Left colon (tissue), 2 donors: ENCODE data around the gene FBXO42. TPM values are rescaled to one million over a fixed set of nuclear protein-coding genes. Genes with fewer than 3 reads are reported as not detected.

Experiments
- ATAC-seq: fragments of 200-7000 bp; cut with Tn5 transposase; one replicate; pipeline ENCODE4 v1.9.1; 2020; ENCODE audit warnings: mild to moderate bottlenecking, moderate library complexity
- DNase-seq, 2 donors: peaks; one replicate each; pipeline ENCODE4 v3.0.0-alpha.2; 2020
- intact Hi-C, 2 donors: fragments of 100-400 bp; cut with DNase I in 1 of 2; cut with micrococcal nuclease in 1 of 2; formaldehyde crosslinking; loops; one replicate each; pipeline versions ENCODE4 v1.11.2 to v1.14.0; 2022; cut with DNase I, micrococcal nuclease
- total RNA-seq, 2 donors: library from RNA; stranded (reverse); fragmentation: NEBNext Ultra II Directional; extraction: Animal tissue kit (Norgen Biotek cat#: 25700); gene quantifications; one replicate each; pipeline ENCODE4 v1.2.1, GENCODE V29; 2021
- donor health status: DM: no; HTN: no; CAD: no.
- donor health status: DM: yes; HTN: yes; CAD: no.

FBXO42 gene
- total RNA-seq, 2 donors from 2014 or later, result 13.4 to 14.8 TPM

DNA sequence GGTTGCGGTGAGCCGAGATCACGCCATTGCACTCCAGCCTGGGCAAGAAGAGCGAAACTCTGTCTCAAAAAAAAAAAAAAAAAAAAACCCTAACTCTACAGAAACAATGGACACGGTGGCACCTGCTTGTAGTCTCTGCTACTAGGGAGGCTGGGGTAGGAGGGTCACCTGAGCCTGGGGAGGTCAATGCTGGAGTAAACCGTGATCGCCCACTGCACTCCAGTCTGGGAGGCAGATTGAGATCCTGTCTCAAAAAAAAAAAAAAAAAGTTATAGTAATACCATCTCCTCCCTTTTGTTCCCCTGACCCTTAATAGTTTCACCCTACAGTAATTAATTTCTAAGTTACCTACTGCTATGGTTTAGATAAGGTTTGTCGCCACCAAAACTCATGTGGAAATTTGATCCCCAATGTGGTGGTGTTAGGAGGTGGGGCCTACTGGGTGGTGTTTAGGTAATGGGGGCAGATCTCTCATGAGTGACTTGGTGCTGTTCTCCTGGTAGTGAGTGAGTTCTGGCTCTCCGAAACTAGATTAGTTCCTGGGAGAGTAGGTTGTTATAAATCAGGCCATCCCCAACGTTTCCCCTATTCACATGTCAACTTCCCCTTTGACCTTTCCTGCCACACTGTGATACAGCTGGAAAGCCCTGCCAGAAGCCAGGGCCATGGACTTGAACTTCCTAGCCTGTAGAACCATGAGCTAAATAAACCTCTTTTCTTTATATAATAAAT, 9.8 kb downstream of the FBXO42 start:
- no peak for ATAC-seq
- intact Hi-C loops, result no loop called here
- no peak for DNase-seq

DNA sequence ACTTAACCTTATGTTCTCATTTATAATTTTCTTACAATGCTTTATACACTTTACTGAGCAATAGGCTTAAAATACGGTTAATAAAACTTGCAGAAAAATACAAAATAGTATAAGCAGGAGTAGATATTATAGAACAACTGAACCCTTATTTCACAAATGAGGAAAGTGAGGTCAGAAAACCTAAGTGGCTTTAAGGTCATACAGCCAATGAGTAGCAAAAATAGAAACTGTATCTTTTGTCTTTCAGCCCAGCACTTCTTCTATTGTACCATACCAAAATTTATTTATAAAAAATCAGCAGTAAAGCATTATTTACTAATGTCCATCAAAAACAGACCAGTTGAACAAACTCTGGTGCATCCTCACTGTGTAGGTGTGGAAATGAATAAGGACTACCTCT, 11.6 kb downstream of the FBXO42 start:
- DNase-seq (no peak), ATAC-seq (no peak)
- intact Hi-C loops, result no loop called here

DNA sequence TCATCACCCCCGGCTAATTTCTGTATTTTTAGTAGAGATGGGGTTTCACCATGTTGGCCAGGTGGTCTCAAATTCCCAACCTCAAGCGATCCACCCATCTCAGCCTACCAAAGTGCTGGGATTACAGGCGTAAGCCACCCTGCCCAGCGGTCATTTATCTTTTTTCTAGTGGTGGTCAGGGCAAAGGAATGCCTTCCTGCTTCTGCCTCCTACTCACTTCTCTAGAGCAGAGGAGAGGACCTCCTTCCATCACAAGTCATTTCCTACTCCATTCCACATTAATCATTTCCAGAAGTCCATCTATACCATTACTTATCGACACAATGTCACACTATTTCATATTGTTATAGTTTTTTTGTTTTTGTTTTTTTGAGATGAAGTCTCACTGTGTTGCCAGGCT, 13.3 kb downstream of the FBXO42 start:
- intact Hi-C loops, result no loop called here
- ATAC-seq (no peak), DNase-seq (no peak)

DNA sequence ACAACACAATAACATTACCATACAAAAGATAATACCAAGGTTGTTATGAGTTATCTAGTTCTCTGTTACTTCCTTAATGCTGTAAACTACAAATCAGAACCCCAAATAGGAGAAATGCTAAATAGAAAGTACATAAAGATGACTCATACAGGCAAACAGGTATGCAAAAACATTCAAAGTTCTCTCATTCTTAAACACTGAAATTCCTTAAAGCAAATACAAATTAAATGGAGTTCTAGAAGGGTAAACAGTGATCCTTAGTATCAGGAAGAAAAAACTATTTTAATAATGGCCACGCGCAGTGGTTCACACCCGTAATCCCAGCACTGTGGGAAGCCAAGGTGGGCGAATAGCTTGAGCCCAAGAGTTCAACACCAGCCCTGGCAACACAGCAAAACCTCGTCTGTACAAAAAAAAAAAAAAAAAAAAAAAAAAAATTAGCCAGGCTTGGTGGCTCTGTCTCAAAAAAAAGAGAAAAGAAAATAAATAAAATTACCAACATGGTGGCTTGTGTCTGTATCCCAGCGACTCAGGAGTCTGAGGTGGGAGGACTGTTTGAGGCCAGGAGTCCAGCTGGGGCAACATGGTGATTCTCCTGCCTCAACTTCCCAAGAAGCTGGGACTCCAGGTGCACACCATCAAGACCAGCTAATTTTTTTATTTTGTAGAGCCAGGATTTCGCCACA, 17.5 kb downstream of the FBXO42 start:
- intact Hi-C loops, result no loop called here
- no peak for DNase-seq
- ATAC-seq, result peak; percentile 68

DNA sequence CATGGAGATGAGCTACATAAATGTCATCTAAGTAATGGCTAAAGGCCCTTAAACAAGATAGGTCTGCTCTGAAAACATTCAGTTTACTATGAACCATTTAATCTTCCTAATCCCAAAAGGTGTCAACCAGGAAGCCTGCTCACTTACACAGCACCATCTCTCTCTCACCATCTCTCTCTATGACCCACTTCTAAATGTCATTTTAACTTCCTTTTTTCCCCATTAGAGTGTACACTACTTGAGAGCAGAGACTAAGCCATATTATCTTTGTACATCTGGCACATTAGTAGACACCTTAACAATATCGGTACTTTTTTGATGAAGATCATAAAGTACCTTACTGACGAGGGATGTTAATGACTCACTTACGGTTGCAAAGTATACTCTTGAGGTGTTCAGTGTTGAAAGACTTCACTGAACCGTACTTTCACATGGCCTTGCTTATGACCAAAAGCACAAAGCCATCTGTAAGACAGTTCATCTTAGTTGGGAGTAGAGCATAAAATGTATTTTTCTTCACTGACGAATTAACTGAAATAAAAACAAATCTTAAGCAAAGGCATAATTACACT, 25.4 kb downstream of the FBXO42 start:
- intact Hi-C loops, result no loop called here
- ATAC-seq, result no peak
- DNase-seq, result no peak

DNA sequence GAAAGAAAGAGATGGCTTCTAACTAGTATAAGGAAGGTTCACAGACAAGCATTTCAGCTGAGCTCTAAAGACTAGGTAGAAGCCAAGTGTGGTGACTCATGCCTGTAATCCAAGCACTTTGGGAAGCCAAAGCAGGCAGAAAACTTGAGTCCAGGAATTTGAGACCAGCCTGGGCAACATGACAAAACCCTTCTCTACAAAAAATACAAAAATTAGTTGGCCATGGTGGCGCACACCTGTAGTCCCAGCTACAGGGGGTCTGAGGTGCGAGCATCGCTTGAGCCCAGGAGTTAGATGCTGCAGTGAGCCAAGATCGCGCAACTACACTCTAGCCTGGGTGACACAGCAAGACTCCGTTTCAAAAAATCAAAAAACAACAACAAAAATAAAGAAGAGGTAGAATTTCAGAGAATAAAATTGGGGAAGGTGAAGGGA, 27.8 kb downstream of the FBXO42 start:
- DNase-seq (no peak), ATAC-seq (no peak)
- intact Hi-C loops, result no loop called here

DNA sequence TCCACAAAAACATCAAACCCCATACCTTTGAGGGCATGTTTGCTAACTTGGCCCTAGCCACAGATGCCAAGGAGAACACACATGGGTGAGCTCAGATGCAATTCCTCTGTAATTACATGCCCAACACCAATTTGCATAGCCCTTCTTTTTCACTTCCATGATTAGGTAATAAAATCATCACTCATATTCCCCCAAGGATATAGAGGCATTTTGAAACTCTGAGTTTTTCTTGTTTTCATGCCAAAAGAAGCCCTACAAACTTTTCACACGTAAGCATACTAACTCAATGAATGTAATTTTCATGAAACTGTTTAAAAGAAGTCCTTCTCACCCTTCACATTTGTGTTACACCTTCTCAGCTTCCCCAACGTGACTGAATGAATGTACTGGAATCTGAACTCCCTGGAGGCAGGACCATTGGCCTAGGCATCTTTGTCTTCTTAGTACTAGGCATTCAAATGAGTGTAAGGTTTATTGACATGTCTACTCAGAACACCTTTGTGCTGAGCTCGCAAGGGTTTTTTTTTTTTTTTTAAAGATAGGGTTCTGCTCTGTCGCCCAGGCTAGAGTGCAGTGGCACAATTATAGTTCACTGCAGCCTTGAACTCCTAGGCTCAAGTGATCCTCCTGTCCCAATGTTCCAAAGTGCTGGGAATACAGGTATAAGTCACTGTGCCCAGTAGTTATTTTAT, 31.0 kb downstream of the FBXO42 start:
- DNase-seq (no peak), ATAC-seq (no peak)
- intact Hi-C loops, result no loop called here

DNA sequence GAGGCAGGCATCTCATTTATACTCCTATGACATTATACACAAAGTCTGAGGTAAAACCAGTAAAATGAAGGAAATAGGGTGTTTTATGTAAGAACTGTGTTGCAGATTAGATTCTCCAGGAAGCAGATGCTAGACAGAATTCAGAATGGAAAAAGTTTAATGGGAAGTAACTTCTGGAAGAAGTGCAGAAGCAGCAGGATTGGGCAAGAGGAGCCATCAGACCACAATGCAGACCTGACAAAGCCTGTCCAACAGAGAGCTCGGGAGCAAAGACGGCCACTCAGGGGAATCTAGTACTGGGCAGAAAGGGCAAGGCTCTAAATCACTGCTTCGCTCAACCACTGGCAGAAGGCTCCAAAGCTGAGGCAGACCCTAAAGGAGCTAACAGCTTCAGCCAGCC, 33.7 kb downstream of the FBXO42 start:
- ATAC-seq, result no peak
- DNase-seq, result peak in 1 of 2 donors; percentile 37
- intact Hi-C loops, result no loop called here

DNA sequence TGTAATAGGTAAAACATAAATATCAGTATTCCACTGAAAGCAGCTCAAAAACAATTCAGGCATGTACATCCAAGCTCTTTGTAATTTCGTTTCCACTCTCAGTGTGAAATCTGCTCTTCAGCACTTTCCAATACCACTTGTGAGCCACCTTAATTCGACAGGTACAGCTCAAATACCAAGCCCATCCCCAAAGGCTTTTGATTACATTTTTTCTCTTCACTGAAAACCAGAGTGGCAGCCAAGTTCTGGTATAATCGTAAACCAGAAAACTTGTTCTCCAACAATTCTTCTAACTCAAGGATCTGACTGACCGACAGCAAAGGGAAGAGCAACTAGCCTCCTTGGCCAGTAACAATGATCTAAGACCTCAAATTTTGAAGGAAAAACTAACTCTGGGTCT, 36.8 kb downstream of the FBXO42 start:
- no peak for DNase-seq
- intact Hi-C loops, result no loop called here
- no peak for ATAC-seq

DNA sequence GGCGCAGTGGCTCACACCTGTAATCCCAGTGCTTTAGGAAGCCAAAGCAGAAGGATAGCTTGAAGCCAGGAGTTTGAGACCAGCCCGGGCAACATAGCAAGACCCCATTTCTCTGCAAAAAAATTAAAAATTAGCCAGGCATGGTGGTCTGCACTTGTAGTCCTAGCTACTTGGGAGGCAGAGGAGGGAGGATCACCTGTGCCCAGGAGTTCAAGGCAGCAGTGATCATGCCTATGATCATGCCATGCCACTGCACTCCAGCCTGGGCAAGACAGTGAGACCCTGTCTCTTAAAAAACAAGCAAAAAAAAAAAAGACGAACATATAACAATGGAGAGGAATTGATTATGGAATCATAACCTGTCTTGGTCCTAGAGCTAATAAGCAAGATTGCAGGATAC, 45.1 kb downstream of the FBXO42 start:
- intact Hi-C loops, result no loop called here
- DNase-seq, result no peak
- no peak for ATAC-seq

DNA sequence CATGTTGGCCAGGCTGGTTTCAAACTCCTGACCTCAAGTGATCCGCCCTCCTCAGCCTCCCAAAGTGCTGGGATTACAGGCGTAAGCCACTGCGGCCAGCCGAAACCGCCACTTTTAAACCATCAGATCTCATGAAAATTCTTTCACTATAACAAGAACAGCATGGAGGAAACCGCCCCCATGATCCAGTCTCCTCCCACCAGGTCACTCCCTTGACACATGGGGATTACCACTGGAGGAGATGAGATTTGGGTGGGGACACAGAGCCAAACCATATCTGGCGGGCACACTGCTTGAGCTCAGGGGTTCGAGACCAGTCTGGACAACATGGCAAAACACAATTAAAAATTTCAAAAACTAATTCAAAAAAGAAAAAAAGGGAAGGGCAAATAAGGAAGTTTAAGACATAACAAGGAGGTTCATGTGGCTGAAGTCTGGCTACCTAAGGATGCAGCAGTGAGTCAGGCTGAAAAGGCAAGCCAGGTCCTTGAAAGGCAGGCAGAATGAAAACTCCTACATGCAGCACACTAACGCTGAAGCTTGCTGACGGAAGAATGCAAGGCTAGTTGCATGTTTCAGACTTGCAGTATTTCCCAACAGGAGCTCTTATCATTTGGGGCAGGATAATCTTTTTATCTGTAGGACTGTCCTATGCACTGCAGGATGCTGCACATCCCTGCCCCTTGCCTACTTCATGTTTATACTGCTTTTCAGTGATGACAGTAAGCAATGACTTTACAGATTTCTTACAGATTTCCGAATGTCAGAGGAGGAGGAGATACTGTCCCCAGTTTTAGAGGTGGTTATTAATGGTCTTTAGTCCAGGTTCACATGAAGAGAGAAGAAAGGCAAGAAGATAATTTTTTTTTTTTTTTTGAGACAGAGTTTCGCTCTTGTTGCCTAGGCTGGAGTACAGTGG, 49.3 kb downstream of the FBXO42 start:
- DNase-seq (no peak), ATAC-seq (no peak)
- intact Hi-C loops, result no loop called here

DNA sequence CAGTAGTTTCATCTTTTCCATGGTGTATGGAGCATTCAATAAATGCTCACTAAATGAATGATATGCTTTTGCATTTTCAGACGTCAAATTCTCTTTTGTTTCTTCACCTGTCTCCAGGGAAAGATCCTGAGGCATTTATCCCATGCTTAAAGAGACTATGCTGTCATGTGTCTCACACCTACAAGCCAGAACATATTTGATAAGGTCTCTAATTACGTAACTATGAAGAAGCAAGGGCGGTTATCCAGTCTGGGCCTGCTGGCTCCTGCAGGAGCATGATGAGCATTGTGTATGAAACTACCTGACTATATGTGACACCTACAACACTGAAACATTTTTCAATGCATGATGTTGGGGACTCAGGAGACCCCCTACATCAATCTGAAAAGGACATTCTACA, 51.8 kb downstream of the FBXO42 start:
- no peak for DNase-seq
- intact Hi-C loops, result no loop called here
- ATAC-seq, result no peak

DNA sequence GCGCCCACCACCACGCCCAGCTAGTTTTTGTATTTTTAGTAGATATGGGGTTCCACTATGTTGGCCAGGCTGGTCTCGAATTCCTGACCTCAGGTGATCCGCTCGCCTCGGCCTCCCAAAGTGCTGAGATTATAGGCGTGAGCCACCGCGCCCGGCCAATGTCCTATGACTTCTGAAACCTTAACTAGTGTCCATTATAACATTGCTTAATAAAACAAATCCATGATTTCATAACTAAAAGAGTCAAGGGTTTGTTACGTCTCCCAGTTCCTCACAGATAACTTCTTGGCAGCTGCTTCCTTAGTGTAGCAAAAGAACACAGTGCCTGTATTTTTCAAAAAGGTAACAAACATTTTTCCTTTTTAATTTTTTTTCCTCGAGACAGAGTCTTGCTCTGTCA, 53.6 kb downstream of the FBXO42 start:
- intact Hi-C loops, result no loop called here
- DNase-seq, result no peak
- no peak for ATAC-seq

DNA sequence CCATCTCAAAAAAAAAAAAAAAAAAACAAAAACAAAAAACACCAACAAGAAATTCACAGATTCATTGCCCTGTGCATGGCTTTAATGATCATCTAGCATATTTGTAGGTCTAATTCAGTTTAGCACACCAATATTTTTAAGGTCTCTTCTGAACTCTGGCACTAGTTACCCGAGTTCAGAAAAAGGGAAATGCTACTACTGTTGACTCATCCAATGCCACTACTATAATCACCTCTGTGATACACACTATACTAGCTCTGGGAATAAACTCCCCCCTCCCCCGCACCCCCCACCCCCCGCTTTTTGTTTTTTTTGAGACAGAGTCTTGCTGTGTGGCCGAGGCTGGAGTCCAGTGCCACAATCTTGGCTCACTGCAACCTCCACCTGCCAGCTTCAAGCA, 55.6 kb downstream of the FBXO42 start:
- intact Hi-C loops, result no loop called here
- no peak for ATAC-seq
- DNase-seq, result no peak

DNA sequence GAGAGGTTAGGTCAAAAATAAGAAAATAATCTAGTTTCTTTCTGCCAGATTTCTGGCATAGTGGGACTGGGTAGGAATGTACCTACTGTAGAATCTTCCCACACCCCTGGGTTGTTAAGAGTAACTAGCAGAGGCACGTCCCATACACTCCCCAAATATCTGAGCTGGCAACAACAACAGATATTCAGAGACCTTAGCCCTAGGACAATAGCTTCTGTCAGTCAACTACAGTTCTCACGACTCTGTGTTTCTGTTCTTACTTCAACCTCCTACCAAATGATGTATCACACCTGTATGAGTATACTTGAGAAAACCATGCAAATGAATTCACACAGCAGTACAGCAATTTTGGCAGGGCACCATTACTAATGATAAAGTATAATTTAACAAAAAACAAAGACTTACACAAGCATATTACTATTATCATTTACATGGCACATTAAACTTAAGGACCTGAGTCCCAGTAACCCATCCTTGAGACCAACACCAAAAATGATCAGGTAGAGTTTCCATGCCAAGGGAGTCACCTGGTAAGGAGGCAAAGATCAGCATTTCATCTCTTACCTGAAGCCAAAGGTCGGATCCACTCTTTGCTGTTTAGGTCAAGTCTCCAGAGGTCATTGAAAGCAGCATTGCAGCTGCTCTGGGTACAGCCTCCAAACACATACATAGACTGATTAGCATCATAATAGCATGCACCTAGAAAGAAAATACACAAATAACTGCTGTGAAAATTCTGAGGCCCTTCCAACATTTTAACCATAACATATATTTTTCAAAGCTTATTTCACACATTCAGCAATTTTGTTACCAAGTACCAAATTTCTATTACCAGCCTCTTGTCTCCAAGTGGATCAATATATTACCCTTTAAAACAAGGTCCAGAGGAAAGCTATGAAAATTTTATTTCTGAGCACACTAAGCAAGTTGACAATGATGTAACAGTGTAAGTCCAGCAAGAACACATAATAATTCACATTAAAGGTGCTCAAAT, 57.8 kb downstream of the FBXO42 start:
- intact Hi-C loops, result no loop called here
- ATAC-seq (no peak), DNase-seq (no peak)

DNA sequence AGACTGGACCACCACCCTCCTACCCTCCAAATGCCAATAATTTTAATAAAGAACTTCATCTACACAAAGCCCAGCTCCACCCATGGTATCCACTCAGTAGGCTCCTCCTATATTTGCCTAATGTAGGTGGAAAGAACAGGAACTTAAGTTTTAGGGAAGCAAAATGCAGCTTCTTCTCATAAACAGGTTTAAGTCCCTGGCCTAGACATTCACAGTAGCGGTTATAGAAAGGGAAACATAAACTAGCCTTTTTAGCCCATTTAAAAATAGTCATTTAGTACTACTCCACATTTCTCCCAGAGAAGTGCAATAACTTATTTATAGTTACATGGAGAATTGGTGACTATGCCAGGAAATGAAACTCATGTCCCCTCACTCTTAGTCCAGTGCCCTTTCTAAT, 58.7 kb downstream of the FBXO42 start:
- DNase-seq (no peak), ATAC-seq (no peak)
- intact Hi-C loops, result no loop called here

DNA sequence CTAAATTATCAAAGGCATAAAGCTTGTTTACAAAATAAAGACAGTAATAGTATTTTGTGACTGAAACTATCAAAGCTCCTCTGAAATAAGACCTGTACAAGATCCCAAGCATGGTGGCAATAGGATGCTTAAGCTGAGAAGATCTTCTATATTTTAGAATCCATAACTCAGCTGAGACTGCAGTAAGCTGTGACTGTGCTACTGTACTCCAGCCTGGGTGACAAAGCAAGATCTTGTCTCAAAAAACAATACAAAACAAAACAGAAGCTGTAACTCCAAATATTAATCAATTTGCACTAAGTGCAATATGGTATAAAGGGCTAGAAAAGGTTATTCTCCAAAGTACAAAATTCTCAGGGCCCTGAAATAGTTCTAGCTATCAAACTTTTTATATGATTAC, 59.5 kb downstream of the FBXO42 start:
- ATAC-seq (no peak), DNase-seq (no peak)
- intact Hi-C loops, result no loop called here

DNA sequence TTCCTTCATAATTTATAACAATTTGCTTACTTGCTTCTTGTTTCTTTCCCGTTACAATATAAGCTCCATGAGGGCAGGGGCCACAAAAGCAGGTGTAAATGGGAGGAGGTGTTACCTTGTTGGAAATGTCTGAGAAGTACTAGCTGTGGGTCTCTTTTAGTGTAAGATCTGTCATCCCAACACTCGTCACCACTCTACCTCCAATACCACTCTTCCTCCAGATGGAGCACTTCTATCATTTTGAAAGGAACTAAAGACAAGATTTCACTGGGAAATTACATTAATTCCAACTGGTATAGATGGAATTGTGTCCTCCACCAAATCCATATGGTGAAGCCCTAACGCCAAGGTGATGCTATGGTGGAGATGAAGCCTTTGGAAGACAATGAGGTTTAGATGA, 62.3 kb downstream of the FBXO42 start:
- intact Hi-C loops, result no loop called here
- DNase-seq (no peak), ATAC-seq (no peak)
